HCT116 (cell line): Measurements from ENCODE around the gene SCN3B. TPM values are rescaled to one million over a fixed set of nuclear protein-coding genes. Genes with fewer than 3 reads are reported as not detected.

Experiments
- ATAC-seq: fragments of 200-7000 bp; cut with Tn5 transposase; 2 replicates; pipeline ENCODE4 v1.9.1; 2020; ENCODE audit warnings: mild to moderate bottlenecking, moderate library complexity
- BruUV-seq: library from RNA; stranded (reverse); fragments of 400-500 nt; replicated peaks from 2 replicates; lab custom pipeline; 2021; lab: Mats Ljungman, UMichigan
- CTCF ChIA-PET: fragments of 300-600 bp; sonication (Branson Sonifier 250); formaldehyde crosslinking; loops from one replicate; lab custom pipeline; 2021; ENCODE audit warnings: antibody characterized with exemption; lab: Charles Lee
- POLR2A ChIA-PET: fragments of 300-600, 350-600 bp; sonication (Branson Sonifier 250); formaldehyde crosslinking; loops from one replicate; lab custom pipeline; 2021; ENCODE audit warnings: antibody characterized with exemption; lab: Charles Lee
- RAD21 ChIA-PET, 2 experiments: fragments of 300-600 bp; sonication (Branson Sonifier 250); formaldehyde crosslinking; loops; one replicate each; lab custom pipeline; 2023; ENCODE audit warnings: low total read pairs in 2 of 2; ENCODE audit not compliant: uncharacterized antibody in 2 of 2, unreplicated experiment in 2 of 2, low non-redundant PET in 1 of 2; lab: Charles Lee
- DNase-seq: peaks from one replicate; pipeline ENCODE4 v3.0.0-alpha.2; 2010; ENCODE audit warnings: low read depth, low spot score
- H2AFZ ChIP-seq: fragments of 200-600 bp; shearing (Covaris generic), sonication (generic); 2 replicates; pipeline ENCODE4 v1.6.1; 2017; ENCODE audit warnings: low read depth, mixed run types, mixed read lengths, antibody characterized with exemption, low read length; ENCODE audit not compliant: poor library complexity, severe bottlenecking
- H3K27ac ChIP-seq: 2 replicates; pipeline ENCODE4 v1.5.1; 2012; ENCODE audit warnings: low read depth, low read length
- H3K27me3 ChIP-seq: fragments of 200-600 bp; sonication (generic); 2 replicates; pipeline ENCODE4 v1.6.1; 2016; ENCODE audit warnings: mixed run types, low read length, mixed read lengths; ENCODE audit not compliant: insufficient read depth
- H3K36me3 ChIP-seq, 2 experiments: fragments of 200-500 bp in 1 of 2; fragments of 200-600 bp in 1 of 2; sonication (Bioruptor generic) in 1 of 2; sonication (generic) in 1 of 2; 2 replicates each; pipeline versions ENCODE4 v1.5.1 to v1.6.1; 2014 to 2016; ENCODE audit warnings: low read length in 2 of 2, inconsistent platforms in 1 of 2, mixed read lengths in 1 of 2, mixed run types in 1 of 2; ENCODE audit not compliant: insufficient read depth in 2 of 2, control insufficient read depth in 1 of 2
- H3K4me1 ChIP-seq, 2 experiments: fragments of 200-600 bp in 1 of 2; sonication (generic) in 1 of 2; 2 replicates each; pipeline versions ENCODE4 v1.5.1 to v1.6.1; 2012 to 2017; ENCODE audit warnings: low read length in 2 of 2, inconsistent platforms in 1 of 2, mild to moderate bottlenecking in 1 of 2, mixed read lengths in 1 of 2, mixed run types in 1 of 2, moderate library complexity in 1 of 2; ENCODE audit not compliant: insufficient read depth in 2 of 2, control insufficient read depth in 1 of 2
- H3K4me2 ChIP-seq: fragments of 200-600 bp; sonication (generic); 2 replicates; pipeline ENCODE4 v1.6.1; 2017; ENCODE audit warnings: mixed run types, low read length, mixed read lengths
- H3K4me3 ChIP-seq, 2 experiments: fragments of 200-600 bp in 1 of 2; sonication (generic) in 1 of 2; replicated peaks in 1 of 2; 2 replicates each; pipeline ENCODE4 v1.5.1; 2011 to 2016; ENCODE audit warnings: low read length in 2 of 2, control low read depth in 1 of 2, low read depth in 1 of 2, mild to moderate bottlenecking in 1 of 2, mixed read lengths in 1 of 2, mixed run types in 1 of 2
- H3K79me2 ChIP-seq: fragments of 200-600 bp; sonication (generic); 2 replicates; pipeline ENCODE4 v1.6.1; 2017; ENCODE audit warnings: mild to moderate bottlenecking, mixed run types, low read length, moderate library complexity, mixed read lengths; ENCODE audit not compliant: insufficient read depth
- H3K9ac ChIP-seq: fragments of 200-600 bp; sonication (generic); 2 replicates; pipeline ENCODE4 v1.6.1; 2016; ENCODE audit warnings: low read length, mixed read lengths
- H3K9me2 ChIP-seq: fragments of 200-600 bp; sonication (generic), shearing (Covaris generic); 2 replicates; pipeline ENCODE4 v1.6.1; 2017; ENCODE audit warnings: mixed run types, mild to moderate bottlenecking, moderate library complexity; ENCODE audit not compliant: insufficient read depth
- H3K9me3 ChIP-seq, 2 experiments: fragments of 200-500 bp in 1 of 2; fragments of 200-600 bp in 1 of 2; sonication (Bioruptor generic) in 1 of 2; sonication (generic) in 1 of 2; 2 replicates each; pipeline ENCODE4 v1.6.1; 2014 to 2017; ENCODE audit warnings: low read length in 2 of 2, mixed read lengths in 2 of 2, inconsistent platforms in 1 of 2, low read depth in 1 of 2, mild to moderate bottlenecking in 1 of 2, mixed run types in 1 of 2, moderate library complexity in 1 of 2; ENCODE audit not compliant: control insufficient read depth in 1 of 2, insufficient read depth in 1 of 2
- H4K20me1 ChIP-seq: fragments of 200-600 bp; sonication (generic), shearing (Covaris generic); 2 replicates; pipeline ENCODE4 v1.6.1; 2017; ENCODE audit warnings: mixed run types, mild to moderate bottlenecking, moderate library complexity; ENCODE audit not compliant: insufficient read depth
- CBX3 ChIP-seq: IDR thresholded peaks from 2 replicates; pipeline ENCODE4 v1.6.1; 2012; ENCODE audit warnings: low read depth
- CEBPB ChIP-seq: IDR thresholded peaks from 2 replicates; pipeline ENCODE4 v1.6.1; 2012; ENCODE audit warnings: low read depth
- FOSL1 ChIP-seq: IDR thresholded peaks from 2 replicates; pipeline ENCODE4 v1.6.1; 2012; ENCODE audit warnings: low read depth
- JUND ChIP-seq: IDR thresholded peaks from 2 replicates; pipeline ENCODE4 v1.6.1; 2012
- POLR2AphosphoS5 ChIP-seq: IDR thresholded peaks from 2 replicates; pipeline ENCODE4 v1.6.1; 2011; ENCODE audit warnings: mild to moderate bottlenecking, low read depth, low read length, moderate library complexity
- SIN3A ChIP-seq: IDR thresholded peaks from 2 replicates; pipeline ENCODE4 v1.6.1; 2012; ENCODE audit warnings: low read depth
- TCF7L2 ChIP-seq: IDR thresholded peaks from 2 replicates; pipeline ENCODE4 v1.7.0; 2011; ENCODE audit warnings: borderline replicate concordance, inconsistent platforms; ENCODE audit not compliant: insufficient read depth, insufficient read length; ENCODE audit errors: extremely low read depth
- intact Hi-C: fragments of 100-400 bp; cut with micrococcal nuclease; formaldehyde crosslinking; loops from 2 replicates; pipeline ENCODE4 v1.10.0; 2022
- total RNA-seq: library from RNA; stranded (reverse); gene quantifications from one replicate; pipeline ENCODE4 v1.2.1, GENCODE V29; 2021; ENCODE audit not compliant: unreplicated experiment
- TF ChIP-seq, protein P1 (sequence below): IDR thresholded peaks from 2 replicates; pipeline ENCODE4 v1.6.1; 2011; ENCODE audit warnings: mild to moderate bottlenecking, low read length, moderate library complexity; ENCODE audit not compliant: insufficient replicate concordance; ENCODE audit errors: extremely low read depth
- TF ChIP-seq, protein P2 (sequence below), 3 experiments: fragments of 200-600 bp in 1 of 3; sonication (generic) in 1 of 3; IDR thresholded peaks in 2 of 3; conservative IDR thresholded peaks in 1 of 3; 2 replicates each; pipeline ENCODE4 v1.5.1; 2012 to 2017; ENCODE audit warnings: low read depth in 2 of 3, low read length in 2 of 3, antibody characterized with exemption in 1 of 3, borderline replicate concordance in 1 of 3, control low read depth in 1 of 3, mild to moderate bottlenecking in 1 of 3, mixed read lengths in 1 of 3, mixed run types in 1 of 3, moderate library complexity in 1 of 3; ENCODE audit not compliant: insufficient read depth in 1 of 3

SCN3B gene
- total RNA-seq, 1 experiment from 2014 or later, result 0.05 TPM

DNA sequence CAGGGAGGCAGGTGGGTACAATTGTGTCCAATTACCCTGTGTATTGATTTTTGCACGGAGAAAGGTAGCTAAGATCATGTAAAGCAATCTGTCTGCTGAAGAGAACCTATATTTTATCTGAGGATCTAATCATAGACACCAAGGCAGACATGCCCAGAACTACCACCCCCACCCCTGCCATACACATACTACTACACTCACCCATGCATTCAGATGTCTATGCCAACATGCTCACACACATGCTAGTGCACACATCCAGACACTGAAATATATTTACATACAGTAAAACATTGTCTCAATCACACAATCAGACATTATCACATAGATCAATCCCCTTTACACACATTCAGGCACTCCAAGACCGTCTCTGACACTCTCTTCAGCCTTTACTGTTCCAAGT, 1.8 kb downstream of the SCN3B start:
- Histone ChIP-seq H3K4me1 (peaks cover 0 to 4% of the 10 kb centered on the region in 2 experiments; a peak in 1 of 4 replicates), H3K9me2 (no peaks in the 10 kb centered on the region), H3K9ac (no peak overlapping the region), H3K79me2 (no peaks in the 10 kb centered on the region), H3K36me3 (no peaks in the 10 kb centered on the region), H4K20me1 (no peaks in the 10 kb centered on the region)
- no peak for ATAC-seq
- no TSS peak for BruUV-seq
- POLR2A ChIA-PET, result no interaction called here
- RAD21 ChIA-PET, result no interaction called here
- TF ChIP-seq FOSL1 (no peak), POLR2AphosphoS5 (no peak), CBX3 (no peak), TCF7L2 (no peak), CEBPB (no peak), JUND (no peak), SIN3A (no peak)
- TF ChIP-seq, protein P1, sequence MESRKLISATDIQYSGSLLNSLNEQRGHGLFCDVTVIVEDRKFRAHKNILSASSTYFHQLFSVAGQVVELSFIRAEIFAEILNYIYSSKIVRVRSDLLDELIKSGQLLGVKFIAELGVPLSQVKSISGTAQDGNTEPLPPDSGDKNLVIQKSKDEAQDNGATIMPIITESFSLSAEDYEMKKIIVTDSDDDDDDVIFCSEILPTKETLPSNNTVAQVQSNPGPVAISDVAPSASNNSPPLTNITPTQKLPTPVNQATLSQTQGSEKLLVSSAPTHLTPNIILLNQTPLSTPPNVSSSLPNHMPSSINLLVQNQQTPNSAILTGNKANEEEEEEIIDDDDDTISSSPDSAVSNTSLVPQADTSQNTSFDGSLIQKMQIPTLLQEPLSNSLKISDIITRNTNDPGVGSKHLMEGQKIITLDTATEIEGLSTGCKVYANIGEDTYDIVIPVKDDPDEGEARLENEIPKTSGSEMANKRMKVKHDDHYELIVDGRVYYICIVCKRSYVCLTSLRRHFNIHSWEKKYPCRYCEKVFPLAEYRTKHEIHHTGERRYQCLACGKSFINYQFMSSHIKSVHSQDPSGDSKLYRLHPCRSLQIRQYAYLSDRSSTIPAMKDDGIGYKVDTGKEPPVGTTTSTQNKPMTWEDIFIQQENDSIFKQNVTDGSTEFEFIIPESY, result no peak
- TF ChIP-seq, protein P2, sequence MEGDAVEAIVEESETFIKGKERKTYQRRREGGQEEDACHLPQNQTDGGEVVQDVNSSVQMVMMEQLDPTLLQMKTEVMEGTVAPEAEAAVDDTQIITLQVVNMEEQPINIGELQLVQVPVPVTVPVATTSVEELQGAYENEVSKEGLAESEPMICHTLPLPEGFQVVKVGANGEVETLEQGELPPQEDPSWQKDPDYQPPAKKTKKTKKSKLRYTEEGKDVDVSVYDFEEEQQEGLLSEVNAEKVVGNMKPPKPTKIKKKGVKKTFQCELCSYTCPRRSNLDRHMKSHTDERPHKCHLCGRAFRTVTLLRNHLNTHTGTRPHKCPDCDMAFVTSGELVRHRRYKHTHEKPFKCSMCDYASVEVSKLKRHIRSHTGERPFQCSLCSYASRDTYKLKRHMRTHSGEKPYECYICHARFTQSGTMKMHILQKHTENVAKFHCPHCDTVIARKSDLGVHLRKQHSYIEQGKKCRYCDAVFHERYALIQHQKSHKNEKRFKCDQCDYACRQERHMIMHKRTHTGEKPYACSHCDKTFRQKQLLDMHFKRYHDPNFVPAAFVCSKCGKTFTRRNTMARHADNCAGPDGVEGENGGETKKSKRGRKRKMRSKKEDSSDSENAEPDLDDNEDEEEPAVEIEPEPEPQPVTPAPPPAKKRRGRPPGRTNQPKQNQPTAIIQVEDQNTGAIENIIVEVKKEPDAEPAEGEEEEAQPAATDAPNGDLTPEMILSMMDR (IDR thresholded peaks at IDR 0.05 in 2 of 3, conservative IDR thresholded peaks at IDR 0.05 in 1 of 3; ENCODE audit: borderline replicate concordance in 1 of 3, insufficient read depth in 1 of 3, low read depth in 2 of 3, low read length in 2 of 3), result no peak
- TF ChIP-seq, all 23 proteins: peak for 0
- Histone ChIP-seq H3K4me2 (no peak overlapping the region), H3K4me3 (no peak overlapping the region), H3K9me3 (no peaks in the 10 kb centered on the region), H3K27me3 (peaks cover 40% of the 10 kb centered on the region), H2AFZ (no peak overlapping the region), H3K27ac (no peak overlapping the region)
- intact Hi-C loops, result no loop called here
- no peak for DNase-seq
- CTCF ChIA-PET, result interaction anchor here (0.6 to 1.3 kb wide), 3 partner anchors 19 to 1051 kb away, joined by 3 to 6 read pairs (median 3); no protein-coding TSS in a partner anchor
